SW 1271 (cell line): ENCODE results near the gene SMIM36.
"Not testable (repeated sequence)": the region's sequence is repeated elsewhere in the genome, so short reads cannot be mapped to it uniquely, and the experiment has no call there.

Experiments used
- DNase-seq, 2 experiments: peaks; one replicate each; lab custom pipeline; 2025; lab: John Stamatoyannopoulos, UW

The SMIM36 gene

GRCh38 chr17:55433629-55434422 is 77.4 kb downstream of the SMIM36 start:
- DNase-seq: peak; percentile 11 to 72

- peak in 1 of 2 experiments; percentile 33 for DNase-seq
These were observed 78.1 kb downstream of the SMIM36 start for GRCh38 chr17:55433029-55433628.

GRCh38 chr17:55432358-55433028 is 78.8 kb downstream of the SMIM36 start:
- DNase-seq: no peak

- not testable (repeated sequence) for DNase-seq
These were observed 79.3 kb downstream of the SMIM36 start for GRCh38 chr17:55431914-55432313.

- no peak for DNase-seq
These were observed 80.5 kb downstream of the SMIM36 start for GRCh38 chr17:55430541-55431288.

- no peak for DNase-seq
These were observed 83.7 kb downstream of the SMIM36 start for GRCh38 chr17:55427587-55427882.

GRCh38 chr17:55426851-55427586 is 84.2 kb downstream of the SMIM36 start:
- no peak for DNase-seq

- DNase-seq: no peak
These were observed 86.2 kb downstream of the SMIM36 start for GRCh38 chr17:55424893-55425540.

- DNase-seq: no peak
These were observed 87.7 kb downstream of the SMIM36 start for GRCh38 chr17:55423535-55423934.

GRCh38 chr17:55422828-55423164 is 88.5 kb downstream of the SMIM36 start:
- DNase-seq: not testable (repeated sequence)

- peak in 1 of 2 experiments; percentile 45 for DNase-seq
These were observed 89.9 kb downstream of the SMIM36 start, which contains the start of gene MMD for GRCh38 chr17:55421179-55421934. MMD (minus strand) TSS chr17:55421835; CDS start chr17:55421695, 140 bp downstream.

GRCh38 chr17:55420776-55421178 is 90.5 kb downstream of the SMIM36 start:
- peak in 1 of 2 experiments; percentile 15 for DNase-seq

GRCh38 chr17:55420067-55420775 is 91.0 kb downstream of the SMIM36 start:
- no peak for DNase-seq

- DNase-seq: no peak
These were observed 92.6 kb downstream of the SMIM36 start for GRCh38 chr17:55418369-55419268.

GRCh38 chr17:55417411-55418268 is 93.6 kb downstream of the SMIM36 start:
- DNase-seq: no peak

- no peak for DNase-seq
These were observed 94.7 kb downstream of the SMIM36 start for GRCh38 chr17:55416470-55417052.

GRCh38 chr17:55416000-55416399 is 95.3 kb downstream of the SMIM36 start:
- no peak for DNase-seq
